ENCODE measurements around the gene SHC2.

- TF ChIP-seq POLR2AphosphoS5 (IDR thresholded peaks at IDR 0.05; ENCODE audit: low read depth, low read length): no peak
- no peak for TF ChIP-seq TAF1 (IDR thresholded peaks at IDR 0.05; ENCODE audit: borderline replicate concordance, low read depth, low read length)
- TF ChIP-seq POLR2A (IDR thresholded peaks at IDR 0.05; ENCODE audit: low read depth, low read length): no peak
Measured at GRCh38 chr19:485583-486236, 24.9 kb upstream of the SHC2 start.

Data from GM12892 (cell line).